T-cell (primary cell): ENCODE measurements around the gene CALR3. TPM values are rescaled to one million over a fixed set of nuclear protein-coding genes. Genes with fewer than 3 reads are reported as not detected.
"Not testable (repeated sequence)": the region's sequence is repeated elsewhere in the genome, so short reads cannot be mapped to it uniquely, and the experiment has no call there.

Experiments used
- ATAC-seq, 4 experiments: fragments of 200-7000 bp in 3 of 4; fragments of 150-1000 bp in 1 of 4; cut with Tn5 transposase; replicated peaks in 1 of 4; 1 replicate in 3 of 4; 2 replicates in 1 of 4; pipeline ENCODE4 v1.10.0; 2021; ENCODE audit warnings: moderate library complexity in 3 of 4, mild to moderate bottlenecking in 2 of 4, moderate number of reproducible peaks in 1 of 4
- CTCF ChIA-PET, 2 donors: fragments of 300-600 bp; sonication (Branson Sonifier 250); formaldehyde crosslinking; loops; one replicate each; lab custom pipeline; 2022; ENCODE audit warnings: antibody characterized with exemption in 2 of 2; lab: Charles Lee
- POLR2A ChIA-PET, 2 donors: fragments of 300-600 bp; sonication (Branson Sonifier 250); formaldehyde crosslinking; loops; one replicate each; lab custom pipeline; 2022; ENCODE audit warnings: antibody characterized with exemption in 2 of 2; lab: Charles Lee
- DNase-seq, 35 experiments: peaks; one replicate each; pipeline versions ENCODE4 v3.0.0 to v3.0.0-alpha.2; 2013 to 2023
- H3K27ac ChIP-seq: one replicate; pipeline ENCODE4 v1.5.1; 2013; ENCODE audit warnings: low read length
- H3K27me3 ChIP-seq, 2 experiments: replicated peaks in 1 of 2; 1 replicate in 1 of 2; 2 replicates in 1 of 2; pipeline versions ENCODE4 v1.6.1 to v1.7.0; 2013; ENCODE audit warnings: low read length in 1 of 2, mixed read lengths in 1 of 2; ENCODE audit not compliant: control insufficient read depth in 2 of 2, insufficient read depth in 2 of 2; ENCODE audit errors: extremely low read depth in 1 of 2
- H3K36me3 ChIP-seq, 2 donors: 1 replicate in 1 of 2; 2 replicates in 1 of 2; pipeline versions ENCODE4 v1.6.1 to v1.7.0; 2013; ENCODE audit warnings: low read length in 1 of 2; ENCODE audit not compliant: control insufficient read depth in 2 of 2, insufficient read depth in 1 of 2; ENCODE audit errors: extremely low read depth in 1 of 2
- H3K4me1 ChIP-seq, 2 experiments: 1 replicate in 1 of 2; 2 replicates in 1 of 2; pipeline versions ENCODE4 v1.6.1 to v1.7.0; 2013; ENCODE audit warnings: low read length in 2 of 2, mixed read lengths in 1 of 2; ENCODE audit not compliant: insufficient read depth in 2 of 2, control insufficient read depth in 1 of 2; ENCODE audit errors: extremely low read depth in 1 of 2
- H3K4me3 ChIP-seq, 2 donors: 1 replicate in 1 of 2; 2 replicates in 1 of 2; pipeline versions ENCODE4 v1.5.1 to v1.7.0; 2013; ENCODE audit warnings: mild to moderate bottlenecking in 2 of 2, low read length in 1 of 2, moderate library complexity in 1 of 2; ENCODE audit not compliant: control insufficient read depth in 1 of 2; ENCODE audit errors: extremely low read depth in 1 of 2
- H3K9me3 ChIP-seq: 2 replicates; pipeline ENCODE4 v1.7.0; 2013
- H3K27ac Mint-ChIP-seq, 2 donors: one replicate each; pipeline ENCODE4 v1.8.0; 2020 to 2021; ENCODE audit warnings: mild to moderate bottlenecking in 2 of 2, mixed read lengths in 2 of 2
- H3K27me3 Mint-ChIP-seq, 2 donors: one replicate each; pipeline ENCODE4 v1.8.0; 2021 to 2022; ENCODE audit warnings: mixed read lengths in 2 of 2
- H3K36me3 Mint-ChIP-seq: one replicate; pipeline ENCODE4 v1.8.0; 2021; ENCODE audit warnings: mixed read lengths
- H3K4me1 Mint-ChIP-seq, 3 donors: one replicate each; pipeline ENCODE4 v1.8.0; 2020 to 2022; ENCODE audit warnings: mixed read lengths in 3 of 3, mild to moderate bottlenecking in 1 of 3
- H3K4me3 Mint-ChIP-seq, 3 donors: one replicate each; pipeline ENCODE4 v1.8.0; 2020 to 2022; ENCODE audit warnings: mild to moderate bottlenecking in 3 of 3, mixed read lengths in 3 of 3, moderate library complexity in 3 of 3
- H3K9me3 Mint-ChIP-seq, 3 donors: one replicate each; pipeline ENCODE4 v1.8.0; 2020 to 2022; ENCODE audit warnings: mixed read lengths in 3 of 3
- WGBS: methylation state at CpG from one replicate; pipeline ENCODE4 v1.1.5; 2013; ENCODE audit warnings: missing lambda C conversion rate; ENCODE audit not compliant: insufficient coverage; 5-methylcytosine and 5-hydroxymethylcytosine counted together
- total RNA-seq, 35 experiments: library from RNA in 6 of 35; stranded (reverse) in 6 of 35; fragments of 120-200 nt in 1 of 35; gene quantifications; one replicate each; pipeline versions ENCODE4 v1.2.1 to v1.2.4 and lab custom pipeline; 2013 to 2026

The CALR3 gene
- total RNA-seq, 5 donors from 2014 or later (not counting 1 experiment from before 2014, with no cell fraction given), result not detected

- peaks cover 9% of the 10 kb centered on the region for H3K36me3 Mint-ChIP-seq
- ATAC-seq (no peak), DNase-seq (no peak)
- ChIA-PET POLR2A (no interaction called here), CTCF (no interaction called here)
- no peaks in the 10 kb centered on the region for H3K27me3 ChIP-seq
- H3K27me3 Mint-ChIP-seq, result no peaks in the 10 kb centered on the region
- peaks cover 7 to 34% of the 10 kb centered on the region in 2 experiments for H3K4me1 ChIP-seq
- peak overlapping the region; percentile 55 to 64 for H3K4me3 ChIP-seq
- H3K27ac ChIP-seq, result no peak overlapping the region
- no peaks in the 10 kb centered on the region for H3K9me3 ChIP-seq
- H3K9me3 Mint-ChIP-seq, result peaks cover 0 to 1% (median 0%) of the 10 kb centered on the region in 3 donors
- H3K36me3 ChIP-seq, result peaks cover 0 to 6% of the 10 kb centered on the region in 2 donors
- WGBS, result 78% methylated on average over 2 of the region's 7 CpGs
- peaks cover 44 to 47% (median 46%) of the 10 kb centered on the region in 3 donors for H3K4me1 Mint-ChIP-seq
- H3K4me3 Mint-ChIP-seq, result peak overlapping the region; percentile 80 to 86 (median 84)
- H3K27ac Mint-ChIP-seq, result no peak overlapping the region
Observed at GRCh38 chr19:16470541-16470910, 25.4 kb downstream of the CALR3 start.

GRCh38 chr19:16467581-16467980 is 28.4 kb downstream of the CALR3 start:
- ATAC-seq, result no peak
- Histone ChIP-seq H3K4me1 (peaks cover 7 to 47% of the 10 kb centered on the region in 2 experiments), H3K9me3 (no peaks in the 10 kb centered on the region), H3K36me3 (peaks cover 0 to 8% of the 10 kb centered on the region in 2 donors), H3K27ac (no peak overlapping the region), H3K27me3 (no peaks in the 10 kb centered on the region), H3K4me3 (no peak overlapping the region)
- H3K27me3 Mint-ChIP-seq, result no peaks in the 10 kb centered on the region
- no peak for DNase-seq
- H3K4me3 Mint-ChIP-seq, result no peak overlapping the region
- H3K36me3 Mint-ChIP-seq, result peaks cover 16% of the 10 kb centered on the region
- peaks cover 66 to 71% (median 68%) of the 10 kb centered on the region in 3 donors for H3K4me1 Mint-ChIP-seq
- CTCF ChIA-PET, result no interaction called here
- WGBS, result 100% methylated on average over 1 of the region's 6 CpGs
- POLR2A ChIA-PET, result no interaction called here
- H3K9me3 Mint-ChIP-seq, result no peaks in the 10 kb centered on the region
- H3K27ac Mint-ChIP-seq, result no peak overlapping the region

GRCh38 chr19:16466802-16467427 is 29.1 kb downstream of the CALR3 start:
- peaks cover 71 to 75% (median 72%) of the 10 kb centered on the region in 3 donors for H3K4me1 Mint-ChIP-seq
- H3K27ac Mint-ChIP-seq, H3K4me3 Mint-ChIP-seq, POLR2A ChIA-PET, H3K36me3 ChIP-seq, H3K4me3 ChIP-seq, CTCF ChIA-PET, H3K9me3 Mint-ChIP-seq, H3K27me3 Mint-ChIP-seq, ATAC-seq, H3K27ac ChIP-seq, H3K9me3 ChIP-seq, DNase-seq, H3K27me3 ChIP-seq: not testable (repeated sequence)
- 92% methylated on average over 3 of the region's 12 CpGs for WGBS
- H3K36me3 Mint-ChIP-seq, result peaks cover 16% of the 10 kb centered on the region
- peaks cover 7 to 46% of the 10 kb centered on the region in 2 experiments for H3K4me1 ChIP-seq

DNA sequence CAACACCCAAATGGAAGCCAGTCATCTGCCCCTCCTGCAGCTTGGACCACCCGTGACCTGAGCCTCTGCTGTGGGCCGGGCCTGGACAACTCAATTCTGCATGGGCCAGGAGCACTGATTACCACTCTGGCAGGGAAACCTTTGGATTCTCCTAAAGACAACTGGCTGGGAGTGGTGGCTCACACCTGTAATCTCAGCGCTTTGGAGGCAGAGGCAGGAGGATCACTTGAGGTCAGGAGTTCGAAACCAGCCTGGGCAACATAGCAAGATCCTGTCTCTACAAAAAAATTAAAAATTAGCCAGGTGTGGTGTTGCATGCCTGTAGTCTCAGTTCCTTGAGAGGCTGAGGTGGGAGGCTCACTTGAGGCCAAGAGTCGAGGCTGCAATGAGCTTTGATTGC is 30.7 kb downstream of the CALR3 start:
- H3K27me3 ChIP-seq, result no peaks in the 10 kb centered on the region
- Mint-ChIP-seq H3K27ac (no peak overlapping the region), H3K4me3 (no peak overlapping the region), H3K4me1 (peaks cover 65 to 74% (median 72%) of the 10 kb centered on the region in 3 donors), H3K36me3 (peaks cover 16% of the 10 kb centered on the region), H3K27me3 (no peaks in the 10 kb centered on the region), H3K9me3 (no peaks in the 10 kb centered on the region)
- peaks cover 0 to 8% of the 10 kb centered on the region in 2 donors for H3K36me3 ChIP-seq
- peaks cover 0 to 39% of the 10 kb centered on the region in 2 experiments for H3K4me1 ChIP-seq
- WGBS, result 96% methylated on average over 5 of the region's 5 CpGs
- DNase-seq (no peak), ATAC-seq (no peak)
- no peaks in the 10 kb centered on the region for H3K9me3 ChIP-seq
- CTCF ChIA-PET, result no interaction called here
- H3K27ac ChIP-seq, result no peak overlapping the region
- H3K4me3 ChIP-seq, result no peak overlapping the region
- POLR2A ChIA-PET, result interaction anchor here in 1 of 2 donors (0.6 kb wide), 1 partner anchor 1130 kb away, joined by 4 read pairs; no protein-coding TSS in a partner anchor

DNA sequence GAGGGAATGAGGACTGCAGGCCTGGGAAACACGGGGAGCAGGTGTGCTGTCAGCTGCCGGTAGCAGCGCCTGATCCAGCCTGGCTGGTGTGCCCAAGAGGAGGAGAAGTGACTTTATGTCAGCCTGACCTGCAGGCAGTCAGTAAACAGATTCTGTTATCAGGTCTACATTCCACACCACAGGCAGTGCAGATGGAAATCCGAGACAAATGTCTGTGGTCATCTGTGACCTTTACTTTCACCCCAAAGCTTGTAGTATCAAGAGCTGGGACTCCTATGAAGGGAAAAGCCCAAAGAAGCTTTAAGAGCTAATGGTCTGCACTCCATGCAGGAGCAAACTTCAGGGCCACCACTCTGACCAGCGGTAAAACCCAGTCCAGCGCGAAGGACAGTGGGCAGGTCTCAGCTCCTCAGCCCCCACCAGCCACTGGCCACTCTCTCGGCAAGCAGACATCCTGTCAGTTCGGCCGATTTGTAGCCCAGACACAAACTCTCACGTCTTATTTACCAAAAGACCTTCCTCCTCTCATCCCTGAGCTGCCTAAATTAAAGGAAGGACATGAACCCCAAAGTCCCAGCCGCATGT is 31.9 kb downstream of the CALR3 start:
- H3K36me3 Mint-ChIP-seq, result peaks cover 11% of the 10 kb centered on the region
- Histone ChIP-seq H3K27me3 (no peaks in the 10 kb centered on the region), H3K36me3 (peaks cover 0 to 5% of the 10 kb centered on the region in 2 donors), H3K27ac (no peak overlapping the region), H3K4me3 (no peak overlapping the region), H3K4me1 (peaks cover 0 to 36% of the 10 kb centered on the region in 2 experiments), H3K9me3 (no peaks in the 10 kb centered on the region)
- H3K4me1 Mint-ChIP-seq, result peaks cover 66 to 75% (median 74%) of the 10 kb centered on the region in 3 donors
- no peaks in the 10 kb centered on the region for H3K9me3 Mint-ChIP-seq
- POLR2A ChIA-PET, result no interaction called here
- WGBS, result 97% methylated on average over 10 of the region's 12 CpGs
- no peak overlapping the region for H3K4me3 Mint-ChIP-seq
- ATAC-seq (no peak), DNase-seq (no peak)
- no peak overlapping the region for H3K27ac Mint-ChIP-seq
- H3K27me3 Mint-ChIP-seq, result no peaks in the 10 kb centered on the region
- CTCF ChIA-PET, result no interaction called here

DNA sequence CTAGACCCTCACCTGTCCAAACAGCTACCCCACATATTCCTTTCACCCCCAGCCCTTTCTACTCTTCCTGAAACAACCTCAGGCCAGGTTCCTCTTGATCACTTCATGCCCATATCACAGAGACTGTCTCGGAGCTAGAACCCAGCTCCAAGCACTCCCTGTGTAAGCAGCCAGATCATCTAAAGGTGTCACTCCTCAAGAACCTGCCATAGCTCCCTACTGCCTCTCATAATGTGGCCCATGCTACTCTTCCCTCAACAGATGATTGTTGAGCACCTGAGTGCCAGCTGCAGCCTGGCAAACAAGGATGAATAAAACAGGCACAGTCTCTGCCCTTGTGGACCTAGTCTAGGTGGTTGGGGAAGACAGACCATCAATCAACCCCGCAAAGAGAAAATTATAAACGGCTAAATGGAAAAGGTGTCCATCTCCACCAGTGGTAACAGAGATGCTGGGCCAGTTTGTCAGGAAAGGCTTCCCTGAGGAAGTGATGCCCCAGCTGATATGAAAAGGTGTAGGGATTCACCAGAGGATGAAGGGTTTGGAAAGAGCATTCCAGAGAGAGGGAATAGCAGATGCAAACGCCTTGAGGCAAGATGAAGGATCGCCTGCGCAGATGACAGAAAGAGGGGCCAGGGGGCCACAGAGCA is 32.5 kb downstream of the CALR3 start:
- peaks cover 7% of the 10 kb centered on the region for H3K36me3 Mint-ChIP-seq
- ATAC-seq (no peak), DNase-seq (no peak)
- H3K4me3 Mint-ChIP-seq, result no peak overlapping the region
- POLR2A ChIA-PET, result no interaction called here
- Histone ChIP-seq H3K27ac (no peak overlapping the region), H3K4me1 (peaks cover 0 to 38% of the 10 kb centered on the region in 2 experiments), H3K9me3 (no peaks in the 10 kb centered on the region), H3K27me3 (no peaks in the 10 kb centered on the region), H3K4me3 (no peak overlapping the region), H3K36me3 (peaks cover 0 to 5% of the 10 kb centered on the region in 2 donors)
- WGBS, result 93% methylated on average over 5 of the region's 6 CpGs
- H3K27ac Mint-ChIP-seq, result peak overlapping the region in 1 of 2 donors; percentile 25
- CTCF ChIA-PET, result no interaction called here
- no peaks in the 10 kb centered on the region for H3K27me3 Mint-ChIP-seq
- H3K9me3 Mint-ChIP-seq, result no peaks in the 10 kb centered on the region
- H3K4me1 Mint-ChIP-seq, result peaks cover 66 to 75% (median 74%) of the 10 kb centered on the region in 3 donors
